Breast epithelium (tissue), 3 donors: ENCODE data around the gene CLDN9.

ENCODE experiments used
- CTCF ChIP-seq, 3 donors: fragments of 450-650 bp; IDR thresholded peaks; one replicate each; pipeline ENCODE4 v1.5.1; 2016 to 2017; ENCODE audit warnings: antibody characterized with exemption in 3 of 3, mild to moderate bottlenecking in 3 of 3, moderate library complexity in 3 of 3
- POLR2AphosphoS5 ChIP-seq, 3 donors: sonication (generic); formaldehyde crosslinking; IDR thresholded peaks; one replicate each; pipeline ENCODE4 v1.6.1; 2017; ENCODE audit warnings: antibody characterized with exemption in 3 of 3

DNA sequence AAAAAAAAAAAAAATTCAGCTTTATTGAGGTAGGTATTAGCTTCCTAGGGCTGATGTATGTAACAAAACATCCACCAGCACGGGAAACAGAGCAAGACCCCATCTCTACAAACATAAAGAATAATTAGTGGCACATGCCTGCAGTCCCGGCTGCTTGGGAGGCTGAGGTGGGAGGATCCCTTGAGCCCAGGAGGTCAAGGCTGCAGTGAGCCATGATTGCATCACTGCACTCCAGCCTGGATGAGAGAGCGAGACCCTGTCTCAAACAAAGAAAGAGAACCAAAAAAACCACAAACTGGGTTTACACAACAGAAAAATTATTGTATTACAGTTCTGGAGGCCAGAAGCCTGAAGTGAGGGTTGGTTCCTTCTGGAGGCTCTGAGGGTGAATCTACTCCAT is 29.7 kb downstream of the CLDN9 start:
- TF ChIP-seq CTCF (IDR thresholded peaks at IDR 0.05) = no peak
- TF ChIP-seq POLR2AphosphoS5 (IDR thresholded peaks at IDR 0.05) = no peak
